ENCODE results near the gene ANKRD42.

ANKRD42 gene

DNA sequence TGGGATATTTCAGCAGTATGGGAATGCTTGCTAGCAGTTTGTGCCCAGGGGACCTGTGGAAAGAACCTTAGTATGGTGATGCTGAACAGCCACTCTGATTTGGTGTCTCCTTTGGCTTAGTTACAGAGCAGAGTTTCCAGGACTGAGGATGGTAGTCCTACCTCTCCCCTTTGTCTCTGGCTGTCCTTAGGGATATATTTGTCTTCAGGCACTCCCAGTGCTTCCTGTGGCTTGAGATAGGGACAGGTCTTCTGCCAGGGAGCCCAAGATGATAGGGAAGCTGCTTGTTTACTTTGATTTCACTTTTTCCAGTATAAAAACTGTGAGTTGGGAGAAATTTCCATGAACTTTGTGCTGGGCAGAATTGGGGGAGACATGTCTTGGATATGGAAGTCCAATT, 28.2 kb downstream of the ANKRD42 start:
- no peaks in the 10 kb centered on the region for H3K36me3 ChIP-seq (ENCODE audit: insufficient read depth, low read length)
- H3K4me2 ChIP-seq (ENCODE audit: insufficient read depth, low read length), result no peak overlapping the region
- H4K20me1 ChIP-seq (ENCODE audit: insufficient read depth, low read length), result no peaks in the 10 kb centered on the region
- H3K9me3 ChIP-seq (ENCODE audit: insufficient read depth, low read length, severe bottlenecking), result no peaks in the 10 kb centered on the region
- no peak overlapping the region for H3K4me3 ChIP-seq (ENCODE audit: low read depth in 1 of 2, low read length in 2 of 2)
- no peaks in the 10 kb centered on the region for H3K4me1 ChIP-seq (ENCODE audit: insufficient read depth, low read length)
- no peak overlapping the region for H3K9ac ChIP-seq (ENCODE audit: low read depth, low read length)
- no peaks in the 10 kb centered on the region for H3K27me3 ChIP-seq (ENCODE audit: insufficient read depth, low read length, poor library complexity)
- no peak overlapping the region for H2AFZ ChIP-seq (ENCODE audit: low read depth, low read length)
- no peaks in the 10 kb centered on the region for H3K79me2 ChIP-seq (ENCODE audit: insufficient read depth, low read length)
- TF ChIP-seq, protein P1, sequence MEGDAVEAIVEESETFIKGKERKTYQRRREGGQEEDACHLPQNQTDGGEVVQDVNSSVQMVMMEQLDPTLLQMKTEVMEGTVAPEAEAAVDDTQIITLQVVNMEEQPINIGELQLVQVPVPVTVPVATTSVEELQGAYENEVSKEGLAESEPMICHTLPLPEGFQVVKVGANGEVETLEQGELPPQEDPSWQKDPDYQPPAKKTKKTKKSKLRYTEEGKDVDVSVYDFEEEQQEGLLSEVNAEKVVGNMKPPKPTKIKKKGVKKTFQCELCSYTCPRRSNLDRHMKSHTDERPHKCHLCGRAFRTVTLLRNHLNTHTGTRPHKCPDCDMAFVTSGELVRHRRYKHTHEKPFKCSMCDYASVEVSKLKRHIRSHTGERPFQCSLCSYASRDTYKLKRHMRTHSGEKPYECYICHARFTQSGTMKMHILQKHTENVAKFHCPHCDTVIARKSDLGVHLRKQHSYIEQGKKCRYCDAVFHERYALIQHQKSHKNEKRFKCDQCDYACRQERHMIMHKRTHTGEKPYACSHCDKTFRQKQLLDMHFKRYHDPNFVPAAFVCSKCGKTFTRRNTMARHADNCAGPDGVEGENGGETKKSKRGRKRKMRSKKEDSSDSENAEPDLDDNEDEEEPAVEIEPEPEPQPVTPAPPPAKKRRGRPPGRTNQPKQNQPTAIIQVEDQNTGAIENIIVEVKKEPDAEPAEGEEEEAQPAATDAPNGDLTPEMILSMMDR (IDR thresholded peaks at IDR 0.05; ENCODE audit: borderline replicate concordance, extremely low read depth, low read length, poor library complexity, severe bottlenecking), result no peak
- no peak for TF ChIP-seq EZH2 (IDR thresholded peaks at IDR 0.05; ENCODE audit: borderline replicate concordance, low read depth, low read length, severe bottlenecking)
- DNase-seq (no peak), ATAC-seq (ENCODE audit: insufficient read depth, low read depth) (no peak)
- no peak overlapping the region for H3K27ac ChIP-seq (ENCODE audit: low read length)

DNA sequence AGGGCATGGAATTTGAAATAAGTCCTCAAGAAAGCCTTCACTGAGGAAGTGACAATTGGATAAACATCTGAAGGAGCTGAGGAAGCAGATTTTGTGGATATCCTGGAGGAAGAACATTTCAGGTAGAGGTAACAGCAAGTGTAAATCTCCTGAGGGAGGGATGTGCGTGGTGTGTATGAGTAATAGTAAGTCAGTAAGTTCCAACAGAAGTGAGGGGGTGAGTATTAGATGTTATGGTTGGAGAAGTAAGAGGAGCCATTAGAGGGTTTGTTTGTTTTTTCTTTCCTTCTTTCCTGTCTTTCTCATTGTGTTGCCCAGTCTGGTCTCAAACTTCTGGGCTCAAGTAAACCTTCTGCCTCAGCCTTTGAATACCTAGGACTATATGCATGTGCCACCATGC, 29.0 kb downstream of the ANKRD42 start:
- Histone ChIP-seq H3K4me3 (ENCODE audit: low read depth in 1 of 2, low read length in 2 of 2) (no peak overlapping the region), H3K9ac (ENCODE audit: low read depth, low read length) (no peak overlapping the region)

DNA sequence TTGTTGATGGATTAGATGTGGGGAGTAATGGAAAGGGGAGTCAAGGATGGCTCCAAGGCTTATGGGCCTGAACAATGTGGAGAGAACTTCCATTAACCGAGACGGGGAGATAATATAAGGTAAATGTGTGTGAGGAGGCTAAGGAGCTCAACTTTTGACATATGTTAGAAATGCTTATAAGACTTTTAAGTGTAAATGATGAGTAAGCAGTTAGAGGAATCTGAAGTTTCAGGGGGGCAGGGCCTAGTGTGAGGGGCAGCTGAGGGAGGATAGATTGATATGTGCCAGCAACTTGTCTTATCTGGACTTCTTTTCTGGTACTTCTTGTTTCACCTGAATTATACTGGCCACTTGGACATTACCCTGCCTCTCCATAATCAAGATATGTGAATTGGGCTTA, 29.9 kb downstream of the ANKRD42 start:
- no peaks in the 10 kb centered on the region for H3K4me1 ChIP-seq (ENCODE audit: insufficient read depth, low read length)

More for the DNA sequence above, 29.0 kb downstream of the ANKRD42 start:
- no peak for ATAC-seq (ENCODE audit: insufficient read depth, low read depth)
- Histone ChIP-seq H2AFZ (ENCODE audit: low read depth, low read length) (no peak overlapping the region), H3K79me2 (ENCODE audit: insufficient read depth, low read length) (no peaks in the 10 kb centered on the region), H4K20me1 (ENCODE audit: insufficient read depth, low read length) (no peaks in the 10 kb centered on the region), H3K36me3 (ENCODE audit: insufficient read depth, low read length) (no peaks in the 10 kb centered on the region), H3K9me3 (ENCODE audit: insufficient read depth, low read length, severe bottlenecking) (no peaks in the 10 kb centered on the region), H3K27ac (ENCODE audit: low read length) (no peak overlapping the region), H3K27me3 (ENCODE audit: insufficient read depth, low read length, poor library complexity) (no peaks in the 10 kb centered on the region), H3K4me1 (ENCODE audit: insufficient read depth, low read length) (no peaks in the 10 kb centered on the region), H3K4me2 (ENCODE audit: insufficient read depth, low read length) (no peak overlapping the region)
- no peak for DNase-seq
- no peak for TF ChIP-seq EZH2 (IDR thresholded peaks at IDR 0.05; ENCODE audit: borderline replicate concordance, low read depth, low read length, severe bottlenecking)
- TF ChIP-seq, protein P1 (IDR thresholded peaks at IDR 0.05; ENCODE audit: borderline replicate concordance, extremely low read depth, low read length, poor library complexity, severe bottlenecking), result no peak

DNA sequence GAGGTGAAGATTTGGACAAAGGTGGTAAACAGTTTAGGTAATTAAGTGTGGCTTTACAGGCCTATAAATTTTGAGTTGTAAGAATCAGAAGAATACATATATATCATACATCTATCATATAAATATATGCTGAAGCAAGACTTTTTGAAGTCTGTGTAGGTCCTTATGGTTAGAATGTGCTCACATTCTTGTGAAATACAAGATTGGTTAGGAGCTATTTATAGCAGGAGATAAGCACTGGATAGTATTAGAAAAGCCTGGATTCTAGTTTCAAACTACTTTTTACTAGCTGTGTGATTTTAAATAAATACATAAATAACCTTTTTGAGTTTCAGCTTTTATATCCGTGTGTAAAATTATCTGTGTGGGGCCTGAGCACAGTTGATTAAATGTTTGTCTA, 42.3 kb downstream of the ANKRD42 start:
- Histone ChIP-seq H3K27ac (ENCODE audit: low read length) (no peak overlapping the region), H3K79me2 (ENCODE audit: insufficient read depth, low read length) (no peaks in the 10 kb centered on the region), H3K27me3 (ENCODE audit: insufficient read depth, low read length, poor library complexity) (no peaks in the 10 kb centered on the region), H3K9me3 (ENCODE audit: insufficient read depth, low read length, severe bottlenecking) (no peaks in the 10 kb centered on the region), H3K4me1 (ENCODE audit: insufficient read depth, low read length) (no peaks in the 10 kb centered on the region), H3K9ac (ENCODE audit: low read depth, low read length) (no peak overlapping the region), H4K20me1 (ENCODE audit: insufficient read depth, low read length) (no peaks in the 10 kb centered on the region), H3K4me3 (ENCODE audit: low read depth in 1 of 2, low read length in 2 of 2) (no peak overlapping the region), H2AFZ (ENCODE audit: low read depth, low read length) (no peak overlapping the region), H3K36me3 (ENCODE audit: insufficient read depth, low read length) (no peaks in the 10 kb centered on the region), H3K4me2 (ENCODE audit: insufficient read depth, low read length) (no peak overlapping the region)
- DNase-seq (no peak), ATAC-seq (ENCODE audit: insufficient read depth, low read depth) (no peak)
- no peak for TF ChIP-seq EZH2 (IDR thresholded peaks at IDR 0.05; ENCODE audit: borderline replicate concordance, low read depth, low read length, severe bottlenecking)
- TF ChIP-seq, protein P1 (IDR thresholded peaks at IDR 0.05; ENCODE audit: borderline replicate concordance, extremely low read depth, low read length, poor library complexity, severe bottlenecking), result no peak

More for the DNA sequence above, 29.9 kb downstream of the ANKRD42 start:
- Histone ChIP-seq H3K4me3 (ENCODE audit: low read depth in 1 of 2, low read length in 2 of 2) (no peak overlapping the region), H3K79me2 (ENCODE audit: insufficient read depth, low read length) (no peaks in the 10 kb centered on the region), H3K9ac (ENCODE audit: low read depth, low read length) (no peak overlapping the region), H3K27me3 (ENCODE audit: insufficient read depth, low read length, poor library complexity) (no peaks in the 10 kb centered on the region), H3K9me3 (ENCODE audit: insufficient read depth, low read length, severe bottlenecking) (no peaks in the 10 kb centered on the region), H4K20me1 (ENCODE audit: insufficient read depth, low read length) (no peaks in the 10 kb centered on the region), H3K36me3 (ENCODE audit: insufficient read depth, low read length) (no peaks in the 10 kb centered on the region), H3K27ac (ENCODE audit: low read length) (no peak overlapping the region), H2AFZ (ENCODE audit: low read depth, low read length) (no peak overlapping the region), H3K4me2 (ENCODE audit: insufficient read depth, low read length) (no peak overlapping the region)
- TF ChIP-seq EZH2 (IDR thresholded peaks at IDR 0.05; ENCODE audit: borderline replicate concordance, low read depth, low read length, severe bottlenecking), result no peak
- DNase-seq, result no peak
- ATAC-seq (ENCODE audit: insufficient read depth, low read depth), result no peak

All from DND-41 (cell line).